ENCODE measurements around the gene DDOST.

The DDOST gene

DNA sequence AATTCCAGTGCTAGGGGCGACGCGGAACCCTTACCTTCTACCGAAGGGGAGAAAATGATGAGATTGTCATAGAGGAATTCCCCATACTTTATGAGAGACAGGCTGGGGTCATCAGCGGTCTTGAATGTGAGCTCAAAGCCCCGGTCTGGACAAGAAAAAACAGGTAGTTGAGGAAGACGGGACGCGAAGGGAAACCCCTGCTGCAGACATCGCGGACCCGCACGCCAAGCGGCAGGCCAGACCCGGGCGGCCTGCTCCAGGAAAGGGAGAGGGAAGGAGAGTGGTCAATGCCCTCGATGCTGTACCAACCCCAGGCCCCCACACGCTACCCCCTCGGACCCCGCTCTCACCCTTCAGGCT is 342 bp downstream of the DDOST start:
- no peak for DNase-seq (ENCODE audit: low read depth in 2 of 2)

- no peak for DNase-seq (ENCODE audit: low read depth in 2 of 2)
These were observed 806 bp downstream of the DDOST start for GRCh38 chr1:20660363-20660762.

GRCh38 chr1:20658166-20658915 is 2.8 kb downstream of the DDOST start:
- DNase-seq (ENCODE audit: low read depth in 2 of 2), result no peak

- DNase-seq (ENCODE audit: low read depth in 2 of 2), result no peak
These were observed 4.1 kb downstream of the DDOST start for GRCh38 chr1:20657024-20657423.

DNA sequence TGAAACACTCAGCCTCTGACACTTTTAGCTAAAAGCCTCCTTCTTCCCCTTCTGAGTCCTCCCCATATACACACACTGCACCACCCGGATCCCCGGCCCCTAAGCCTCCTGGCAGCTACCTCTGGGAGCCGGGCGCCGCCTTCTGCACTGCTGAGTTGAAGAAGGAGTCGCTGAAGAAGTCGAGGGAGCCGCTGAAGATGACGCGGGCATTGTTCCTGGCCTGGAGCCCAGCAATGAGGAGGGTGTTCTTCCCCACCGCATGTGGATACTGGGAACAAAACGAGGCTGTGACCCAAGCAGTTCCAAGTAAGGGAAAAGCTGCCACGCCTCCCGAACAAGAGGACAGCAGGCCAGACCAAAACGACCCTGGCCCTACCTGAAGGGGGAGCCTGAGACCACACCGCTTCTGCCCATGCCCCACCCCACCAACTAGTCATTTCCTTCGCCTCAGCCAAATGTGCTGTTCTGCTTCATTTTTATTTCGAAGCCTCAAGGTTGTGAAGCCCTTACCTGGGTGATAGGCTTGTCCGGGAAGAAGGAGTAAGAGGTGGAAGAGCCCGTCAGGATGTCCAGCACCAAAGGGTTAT is 7.0 kb downstream of the DDOST start:
- no peak for DNase-seq (ENCODE audit: low read depth in 2 of 2)

DNA sequence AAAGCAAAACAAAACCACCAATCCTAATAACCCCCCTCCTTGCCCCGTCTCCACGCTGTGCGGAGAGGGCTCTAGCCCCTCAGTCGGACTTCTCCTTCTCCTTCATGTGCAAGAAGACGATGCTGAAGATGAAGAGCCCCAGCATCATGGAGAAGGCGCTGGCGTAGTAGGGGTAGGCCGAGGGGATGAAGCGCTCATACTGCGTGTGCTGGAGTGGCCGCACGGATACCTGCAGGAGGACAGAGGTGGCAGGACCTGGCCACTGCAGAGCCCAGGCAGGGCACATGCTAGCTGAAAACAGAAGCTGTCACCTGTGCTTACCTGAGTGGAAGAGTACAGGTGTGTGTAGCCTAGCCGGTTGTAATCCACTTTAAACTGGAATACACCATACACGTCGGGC is 8.9 kb downstream of the DDOST start:
- DNase-seq (ENCODE audit: low read depth in 2 of 2), result no peak

DNA sequence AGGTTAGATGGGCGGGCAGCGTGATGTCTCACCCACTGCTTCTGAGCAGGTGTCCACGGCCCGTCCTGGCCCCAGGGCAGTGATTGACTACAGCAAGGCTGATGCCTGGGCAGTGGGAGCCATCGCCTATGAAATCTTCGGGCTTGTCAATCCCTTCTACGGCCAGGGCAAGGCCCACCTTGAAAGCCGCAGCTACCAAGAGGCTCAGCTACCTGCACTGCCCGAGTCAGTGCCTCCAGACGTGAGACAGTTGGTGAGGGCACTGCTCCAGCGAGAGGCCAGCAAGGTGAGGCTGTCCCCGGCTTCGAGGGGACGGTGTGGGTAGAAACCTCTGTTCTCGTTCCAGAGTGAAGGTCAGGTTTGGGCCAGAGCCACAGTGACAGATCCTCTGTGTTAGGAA is 12.2 kb downstream of the DDOST start:
- no peak for DNase-seq (ENCODE audit: low read depth in 2 of 2)

DNA sequence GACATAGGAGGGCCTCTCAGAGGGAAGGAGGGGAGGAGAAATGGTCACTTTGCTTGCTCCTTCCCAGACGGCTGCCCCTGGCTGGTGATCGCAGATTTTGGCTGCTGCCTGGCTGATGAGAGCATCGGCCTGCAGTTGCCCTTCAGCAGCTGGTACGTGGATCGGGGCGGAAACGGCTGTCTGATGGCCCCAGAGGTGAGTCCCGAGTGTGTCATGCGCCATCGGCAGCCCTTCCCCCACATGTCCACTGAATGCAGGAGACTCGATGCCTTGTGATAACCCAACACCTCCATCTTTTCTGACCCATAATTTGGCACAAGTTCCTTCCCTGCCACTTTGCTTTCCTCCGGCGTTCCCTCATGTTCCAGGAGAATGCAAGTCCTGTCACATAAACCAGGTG is 12.7 kb downstream of the DDOST start:
- no peak for DNase-seq (ENCODE audit: low read depth in 2 of 2)

DNA sequence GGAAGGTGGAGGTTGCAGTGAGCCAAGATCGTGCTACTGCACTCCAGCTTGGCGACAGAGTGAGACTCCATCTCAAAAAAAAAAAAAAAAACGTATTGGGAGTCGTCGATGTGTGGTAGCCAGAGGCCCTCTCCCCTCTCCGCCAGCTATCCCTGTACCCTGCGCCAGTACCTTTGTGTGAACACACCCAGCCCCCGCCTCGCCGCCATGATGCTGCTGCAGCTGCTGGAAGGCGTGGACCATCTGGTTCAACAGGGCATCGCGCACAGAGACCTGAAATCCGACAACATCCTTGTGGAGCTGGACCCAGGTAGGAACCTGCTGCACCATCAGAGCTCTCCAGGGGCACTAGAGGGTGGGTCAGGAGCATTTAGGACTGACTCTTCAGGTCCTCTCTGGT is 15.8 kb downstream of the DDOST start:
- DNase-seq (ENCODE audit: low read depth in 2 of 2), result no peak

GRCh38 chr1:20644416-20644815 is 16.8 kb downstream of the DDOST start:
- DNase-seq (ENCODE audit: low read depth in 2 of 2), result no peak

GRCh38 chr1:20643080-20643479 is 18.1 kb downstream of the DDOST start:
- DNase-seq (ENCODE audit: low read depth in 2 of 2), result no peak

DNA sequence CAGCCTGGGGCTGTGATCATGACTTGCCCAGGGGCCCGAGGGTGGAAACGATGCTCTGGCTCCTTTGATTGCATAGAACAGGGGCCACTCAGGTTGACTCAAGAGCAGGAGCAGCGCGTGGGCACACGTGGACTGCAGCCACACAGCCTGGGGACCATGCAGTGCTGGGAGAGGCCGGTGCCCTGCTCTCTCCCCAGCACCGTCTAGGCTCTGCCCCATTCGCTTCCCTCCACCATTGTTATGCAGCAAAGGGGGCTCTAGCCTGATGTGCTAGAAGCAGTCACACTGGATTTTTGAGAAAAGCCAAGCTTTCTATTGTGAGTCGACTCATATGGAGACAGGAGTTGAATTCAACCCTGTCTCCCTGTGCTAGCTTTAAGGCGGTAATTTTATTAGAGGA is 19.2 kb downstream of the DDOST start:
- DNase-seq (ENCODE audit: low read depth in 2 of 2), result no peak

DNA sequence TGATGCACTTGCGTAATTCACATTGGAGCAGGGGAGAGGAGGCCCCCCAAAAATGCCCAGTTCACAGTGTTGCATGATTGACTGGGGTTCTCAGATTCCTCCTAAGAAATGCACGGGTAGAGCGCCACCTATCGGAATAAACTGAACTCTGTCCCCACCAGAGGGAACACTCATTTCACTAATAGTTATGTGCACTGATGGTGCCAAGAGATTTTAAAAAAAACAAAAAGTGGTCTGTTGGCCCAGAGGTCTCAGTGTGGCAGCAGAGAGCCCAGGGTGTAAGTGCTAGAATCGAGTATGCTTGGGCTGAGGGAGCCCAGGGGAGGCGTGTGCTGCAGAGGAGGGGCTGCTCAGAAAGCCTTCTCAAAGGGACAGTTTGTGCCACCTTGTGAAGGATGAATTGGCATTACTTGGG is 21.0 kb downstream of the DDOST start:
- no peak for DNase-seq (ENCODE audit: low read depth in 2 of 2)

- DNase-seq (ENCODE audit: low read depth in 2 of 2), result no peak
These were observed 24.3 kb downstream of the DDOST start for GRCh38 chr1:20636785-20637347.

DNA sequence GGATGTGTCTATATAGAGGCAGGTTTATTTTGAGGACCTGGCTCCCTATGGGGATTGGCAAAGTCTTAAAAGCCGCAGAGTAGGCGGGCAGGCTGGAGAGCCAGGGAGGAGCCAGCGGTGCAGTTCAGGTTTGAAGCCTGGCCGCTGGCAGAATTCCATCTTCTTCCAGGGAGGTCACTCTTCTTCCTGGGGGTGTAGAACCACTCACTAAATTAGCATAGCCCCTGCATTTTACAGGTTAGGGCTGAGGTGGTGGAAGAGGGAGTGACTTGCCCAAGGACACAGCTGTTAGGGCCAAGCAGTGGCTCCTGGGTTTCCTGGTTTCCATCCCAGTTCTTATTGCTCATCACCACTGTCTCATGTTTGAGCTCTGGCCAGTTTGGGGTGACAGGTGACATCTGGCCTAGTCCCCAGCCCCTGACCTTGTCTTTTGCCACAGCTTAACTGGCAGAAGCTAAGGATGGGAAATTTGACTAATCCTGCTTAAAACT is 26.5 kb downstream of the DDOST start:
- DNase-seq (ENCODE audit: low read depth in 2 of 2), result no peak

- DNase-seq (ENCODE audit: low read depth in 2 of 2), result no peak
These were observed 27.0 kb downstream of the DDOST start for GRCh38 chr1:20634065-20634593.

- no peak for DNase-seq (ENCODE audit: low read depth in 2 of 2)
These were observed 27.7 kb downstream of the DDOST start, which contains the start of gene PINK1 for GRCh38 chr1:20633190-20634064. Gene PINK1, plus strand, starts transcription at chr1:20633458. Its CDS starts 91 bp downstream, at chr1:20633549.

- DNase-seq (ENCODE audit: low read depth in 2 of 2), result no peak
These were observed 28.8 kb downstream of the DDOST start for GRCh38 chr1:20632386-20632785.

- DNase-seq (ENCODE audit: low read depth in 2 of 2), result no peak
These were observed 30.4 kb downstream of the DDOST start for GRCh38 chr1:20630729-20631128.

DNA sequence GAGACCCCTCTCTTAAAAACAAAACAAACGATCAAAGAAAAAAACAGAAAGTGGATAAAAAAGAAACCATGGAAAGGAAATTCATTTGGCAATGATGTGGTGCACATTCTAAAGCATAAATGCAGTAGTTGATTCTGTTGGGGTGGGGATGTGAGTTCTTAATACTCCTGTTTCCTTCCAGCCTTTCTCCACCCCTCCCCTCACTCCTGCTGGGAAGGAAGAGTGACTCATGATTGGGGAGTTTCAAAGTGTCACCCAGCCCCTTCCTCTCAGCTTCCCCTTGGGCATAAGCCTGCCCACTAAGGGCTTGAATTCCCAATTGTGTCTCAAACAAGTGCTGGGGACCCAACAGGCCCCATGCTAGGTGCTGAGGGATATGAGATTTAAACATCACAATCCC is 34.6 kb downstream of the DDOST start:
- no peak for DNase-seq (ENCODE audit: low read depth in 2 of 2)

- DNase-seq (ENCODE audit: low read depth in 2 of 2), result no peak
These were observed 35.1 kb downstream of the DDOST start for GRCh38 chr1:20626098-20626427.

All from fibroblast of skin of left biceps (primary cell).